Lower leg skin (tissue), 4 donors: ENCODE results near the gene NDUFS1. TPM values are rescaled to one million over a fixed set of nuclear protein-coding genes. Genes with fewer than 3 reads are reported as not detected.
A peak's percentile ranks its signal among the peaks of the same experiment; 100 is the strongest.
"Not testable (repeated sequence)": the region's sequence is repeated elsewhere in the genome, so short reads cannot be mapped to it uniquely, and the experiment has no call there.

Experiments
- DNase-seq, 2 donors: peaks; one replicate each; pipeline ENCODE4 v3.0.0-alpha.2; 2019; ENCODE audit warnings: low spot score in 2 of 2
- H3K4me3 ChIP-seq: fragments of 200-600 bp; sonication (generic); 2 replicates; pipeline ENCODE4 v1.5.1; 2017; ENCODE audit warnings: mild to moderate bottlenecking, low read depth; ENCODE audit not compliant: poor library complexity, severe bottlenecking
- CTCF ChIP-seq, 3 donors: fragments of 450-650 bp; IDR thresholded peaks; one replicate each; pipeline ENCODE4 v1.5.1; 2016; ENCODE audit warnings: antibody characterized with exemption in 3 of 3, mild to moderate bottlenecking in 3 of 3, moderate library complexity in 2 of 3
- POLR2A ChIP-seq, 2 donors: fragments of 450-650 bp; IDR thresholded peaks; one replicate each; pipeline ENCODE4 v1.6.1; 2016 to 2017; ENCODE audit warnings: antibody characterized with exemption in 2 of 2, mild to moderate bottlenecking in 1 of 2, moderate library complexity in 1 of 2
- WGBS, 2 donors: methylation state at CpG; one replicate each; pipeline ENCODE4 v1.1.5; 2018; 5-methylcytosine and 5-hydroxymethylcytosine counted together
- intact Hi-C: fragments of 100-400 bp; cut with DNase I; formaldehyde crosslinking; loops from one replicate; pipeline ENCODE4 v1.15.0; 2023; ENCODE audit warnings: low total_unique reads
- total RNA-seq, 4 donors: library from RNA; depleted of rRNA; stranded (reverse); fragments of >200 nt; gene quantifications; one replicate each; pipeline ENCODE4 v1.1.0, GENCODE V29; 2016

Gene NDUFS1
- total RNA-seq, 4 donors from 2014 or later, result 62.5 to 105 (median 79.9) TPM

- DNase-seq, result peak in 1 of 2 donors; percentile 47
- no peak overlapping the region for H3K4me3 ChIP-seq
- TF ChIP-seq POLR2A (IDR thresholded peaks at IDR 0.05) (no peak), CTCF (IDR thresholded peaks at IDR 0.05) (no peak)
- WGBS, 2 donors, result 49 to 52% methylated on average over 2 of the region's 2 CpGs
- intact Hi-C loops, result loop anchor here (5.0 kb wide), 1 partner anchor 93 kb away; no protein-coding TSS in a partner anchor
These were observed 5.1 kb upstream of the NDUFS1 start for GRCh38 chr2:206164261-206164862.

GRCh38 chr2:206163251-206163880 lies 4.1 kb upstream of the NDUFS1 start:
- no peak for DNase-seq
- H3K4me3 ChIP-seq, result no peak overlapping the region
- TF ChIP-seq POLR2A (IDR thresholded peaks at IDR 0.05) (no peak), CTCF (IDR thresholded peaks at IDR 0.05) (no peak)
- WGBS, 2 donors, result 78 to 92% methylated on average over 3 of the region's 3 CpGs
- intact Hi-C loops, result loop anchor here (5.0 kb wide), 1 partner anchor 94 kb away; no protein-coding TSS in a partner anchor

- WGBS, 2 donors, result 85 to 88% methylated on average over 4 of the region's 4 CpGs
- DNase-seq, H3K4me3 ChIP-seq: not testable (repeated sequence)
- intact Hi-C loops, result loop anchor here (5.0 kb wide), 1 partner anchor 95 kb away; no protein-coding TSS in a partner anchor
These were observed 3.2 kb upstream of the NDUFS1 start for GRCh38 chr2:206162401-206162800.

- intact Hi-C loops, result loop anchor here (5.0 kb wide), 1 partner anchor 97 kb away; no protein-coding TSS in a partner anchor
- no peak for DNase-seq
- 57 to 64% methylated on average over 2 of the region's 2 CpGs for WGBS, 2 donors
- no peak overlapping the region for H3K4me3 ChIP-seq
- TF ChIP-seq CTCF (IDR thresholded peaks at IDR 0.05) (no peak), POLR2A (IDR thresholded peaks at IDR 0.05) (no peak)
These were observed 1.5 kb upstream of the NDUFS1 start for GRCh38 chr2:206160807-206161179.

- no peak for DNase-seq
- peak overlapping the region; percentile 63 for H3K4me3 ChIP-seq
- WGBS, 2 donors, result 5 to 7% methylated on average over 29 to 30 of the region's 30 CpGs
- TF ChIP-seq POLR2A (IDR thresholded peaks at IDR 0.05) (no peak), CTCF (IDR thresholded peaks at IDR 0.05) (no peak)
- intact Hi-C loops, result loop anchor here (5.0 kb wide), 1 partner anchor 97 kb away; no protein-coding TSS in a partner anchor
These were observed 1.0 kb upstream of the NDUFS1 start for GRCh38 chr2:206160125-206160806.
